ENCODE results near the gene PLCB4. TPM values are rescaled to one million over a fixed set of nuclear protein-coding genes. Genes with fewer than 3 reads are reported as not detected.

PLCB4 gene
- total RNA-seq, 2 experiments from 2014 or later: not detected

DNA sequence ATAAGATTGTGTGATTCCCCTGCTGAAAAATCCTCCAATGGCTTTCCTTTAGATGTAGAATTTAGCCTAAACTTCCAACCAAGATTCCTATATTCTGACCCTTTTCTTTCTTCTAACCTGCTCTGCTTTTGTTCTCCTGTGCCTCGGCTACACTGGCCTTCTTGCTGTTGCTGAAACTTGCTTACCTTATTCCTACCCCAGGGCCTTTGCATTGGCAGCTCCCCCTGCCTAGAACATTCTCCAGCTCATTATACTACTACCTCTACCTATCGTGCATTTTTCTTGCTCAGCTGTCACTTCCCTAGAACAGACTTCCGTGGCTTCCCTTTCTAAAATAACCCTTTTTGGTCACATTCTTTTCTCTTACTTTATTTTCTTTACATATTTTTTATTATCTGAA is 48.7 kb downstream of the PLCB4 start:
- Histone ChIP-seq H2AFZ (ENCODE audit: low read length) (no peak overlapping the region), H3K4me1 (ENCODE audit: insufficient read depth, low read length, poor library complexity, severe bottlenecking) (no peaks in the 10 kb centered on the region), H3K4me3 (ENCODE audit: low read depth, low read length, poor library complexity, severe bottlenecking) (no peak overlapping the region), H3K27ac (ENCODE audit: low read depth, low read length, poor library complexity, severe bottlenecking) (no peak overlapping the region), H3K9me2 (ENCODE audit: insufficient read depth, low read length) (no peaks in the 10 kb centered on the region), H3K4me2 (ENCODE audit: low read length) (no peak overlapping the region), H4K20me1 (ENCODE audit: insufficient read depth, low read length) (no peaks in the 10 kb centered on the region), H3K36me3 (ENCODE audit: insufficient read depth, low read length) (no peaks in the 10 kb centered on the region), H3K9me3 (ENCODE audit: low read length) (no peaks in the 10 kb centered on the region), H3K79me2 (ENCODE audit: insufficient read depth, low read depth, low read length) (no peaks in the 10 kb centered on the region)
- intact Hi-C loops (cut with micrococcal nuclease; ENCODE audit: unreplicated experiment): no loop called here
- TF ChIP-seq EZH2phosphoT487 (IDR thresholded peaks at IDR 0.05; ENCODE audit: borderline replicate concordance, low read depth, low read length): no peak
- TF ChIP-seq, protein P1, sequence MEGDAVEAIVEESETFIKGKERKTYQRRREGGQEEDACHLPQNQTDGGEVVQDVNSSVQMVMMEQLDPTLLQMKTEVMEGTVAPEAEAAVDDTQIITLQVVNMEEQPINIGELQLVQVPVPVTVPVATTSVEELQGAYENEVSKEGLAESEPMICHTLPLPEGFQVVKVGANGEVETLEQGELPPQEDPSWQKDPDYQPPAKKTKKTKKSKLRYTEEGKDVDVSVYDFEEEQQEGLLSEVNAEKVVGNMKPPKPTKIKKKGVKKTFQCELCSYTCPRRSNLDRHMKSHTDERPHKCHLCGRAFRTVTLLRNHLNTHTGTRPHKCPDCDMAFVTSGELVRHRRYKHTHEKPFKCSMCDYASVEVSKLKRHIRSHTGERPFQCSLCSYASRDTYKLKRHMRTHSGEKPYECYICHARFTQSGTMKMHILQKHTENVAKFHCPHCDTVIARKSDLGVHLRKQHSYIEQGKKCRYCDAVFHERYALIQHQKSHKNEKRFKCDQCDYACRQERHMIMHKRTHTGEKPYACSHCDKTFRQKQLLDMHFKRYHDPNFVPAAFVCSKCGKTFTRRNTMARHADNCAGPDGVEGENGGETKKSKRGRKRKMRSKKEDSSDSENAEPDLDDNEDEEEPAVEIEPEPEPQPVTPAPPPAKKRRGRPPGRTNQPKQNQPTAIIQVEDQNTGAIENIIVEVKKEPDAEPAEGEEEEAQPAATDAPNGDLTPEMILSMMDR (conservative IDR thresholded peaks at IDR 0.05; ENCODE audit: low read length): no peak
- ChIA-PET CTCF (ENCODE audit: unreplicated experiment) (no interaction called here), POLR2A (no interaction called here)
- BruUV-seq (replicated peaks): no TSS peak
- DNase-seq (ENCODE audit: low spot score): no peak

DNA sequence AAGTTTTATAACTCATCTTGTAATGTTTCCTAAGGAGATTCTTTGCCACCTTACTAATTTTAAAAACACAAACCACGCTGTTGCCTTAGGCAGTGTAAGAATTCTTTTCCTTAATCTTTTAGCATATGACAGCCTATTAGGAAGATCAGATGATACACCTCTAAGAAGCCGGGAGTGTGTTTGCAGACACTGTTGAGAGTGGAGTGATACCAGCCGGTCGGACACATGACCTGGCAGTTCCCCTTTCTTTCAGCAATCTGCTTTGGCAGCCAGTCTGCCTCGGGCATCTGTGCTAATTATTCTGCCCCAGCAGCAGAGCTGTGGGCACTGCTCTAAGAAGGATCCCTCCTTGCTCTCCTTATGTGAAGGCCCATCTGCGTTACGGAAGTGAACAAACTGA is 50.9 kb downstream of the PLCB4 start:
- H3K4me3 ChIP-seq (ENCODE audit: low read depth, low read length, poor library complexity, severe bottlenecking): no peak overlapping the region
- H2AFZ ChIP-seq (ENCODE audit: low read length): no peak overlapping the region
- BruUV-seq (replicated peaks): no TSS peak
- CTCF ChIA-PET (ENCODE audit: unreplicated experiment): no interaction called here
- H3K9me3 ChIP-seq (ENCODE audit: low read length): no peaks in the 10 kb centered on the region
- H4K20me1 ChIP-seq (ENCODE audit: insufficient read depth, low read length): no peaks in the 10 kb centered on the region
- no peak overlapping the region for H3K27ac ChIP-seq (ENCODE audit: low read depth, low read length, poor library complexity, severe bottlenecking)
- H3K4me1 ChIP-seq (ENCODE audit: insufficient read depth, low read length, poor library complexity, severe bottlenecking): no peaks in the 10 kb centered on the region
- DNase-seq (ENCODE audit: low spot score): no peak
- TF ChIP-seq EZH2phosphoT487 (IDR thresholded peaks at IDR 0.05; ENCODE audit: borderline replicate concordance, low read depth, low read length): no peak
- TF ChIP-seq, protein P1 (conservative IDR thresholded peaks at IDR 0.05; ENCODE audit: low read length): no peak
- H3K4me2 ChIP-seq (ENCODE audit: low read length): no peak overlapping the region
- POLR2A ChIA-PET: no interaction called here
- intact Hi-C loops (cut with micrococcal nuclease; ENCODE audit: unreplicated experiment): no loop called here
- H3K36me3 ChIP-seq (ENCODE audit: insufficient read depth, low read length): no peaks in the 10 kb centered on the region
- H3K9me2 ChIP-seq (ENCODE audit: insufficient read depth, low read length): no peaks in the 10 kb centered on the region
- H3K79me2 ChIP-seq (ENCODE audit: insufficient read depth, low read depth, low read length): no peaks in the 10 kb centered on the region

- no TSS peak for BruUV-seq (replicated peaks)
- Histone ChIP-seq H2AFZ (ENCODE audit: low read length) (no peak overlapping the region), H3K9me2 (ENCODE audit: insufficient read depth, low read length) (no peaks in the 10 kb centered on the region), H3K4me2 (ENCODE audit: low read length) (no peak overlapping the region), H4K20me1 (ENCODE audit: insufficient read depth, low read length) (no peaks in the 10 kb centered on the region), H3K4me1 (ENCODE audit: insufficient read depth, low read length, poor library complexity, severe bottlenecking) (no peaks in the 10 kb centered on the region), H3K9me3 (ENCODE audit: low read length) (no peaks in the 10 kb centered on the region), H3K27ac (ENCODE audit: low read depth, low read length, poor library complexity, severe bottlenecking) (no peak overlapping the region), H3K79me2 (ENCODE audit: insufficient read depth, low read depth, low read length) (no peaks in the 10 kb centered on the region), H3K4me3 (ENCODE audit: low read depth, low read length, poor library complexity, severe bottlenecking) (no peak overlapping the region), H3K36me3 (ENCODE audit: insufficient read depth, low read length) (no peaks in the 10 kb centered on the region)
- intact Hi-C loops (cut with micrococcal nuclease; ENCODE audit: unreplicated experiment): no loop called here
- ChIA-PET POLR2A (interaction anchor here (0.9 kb wide), 1 partner anchor 8 kb away, joined by 3 read pairs; no protein-coding TSS in a partner anchor), CTCF (ENCODE audit: unreplicated experiment) (no interaction called here)
- DNase-seq (ENCODE audit: low spot score): no peak
- TF ChIP-seq, protein P1 (conservative IDR thresholded peaks at IDR 0.05; ENCODE audit: low read length): no peak
- no peak for TF ChIP-seq EZH2phosphoT487 (IDR thresholded peaks at IDR 0.05; ENCODE audit: borderline replicate concordance, low read depth, low read length)
Observed at GRCh38 chr20:9121211-9121610, 52.3 kb downstream of the PLCB4 start.

Data from OCI-LY7 (cell line).